H9 (cell line): Measurements from ENCODE around the gene GLP2R. TPM values are rescaled to one million over a fixed set of nuclear protein-coding genes. Genes with fewer than 3 reads are reported as not detected.
A peak's percentile ranks its signal among the peaks of the same experiment; 100 is the strongest.

Source experiments
- DNase-seq: peaks from one replicate; pipeline ENCODE4 v3.0.0-alpha.2; 2017
- H2AFZ ChIP-seq: one replicate; pipeline ENCODE4 v1.6.1; 2013; ENCODE audit warnings: mild to moderate bottlenecking, low read length, control low read depth, moderate library complexity
- H2AK5ac ChIP-seq: 2 replicates; pipeline ENCODE4 v1.6.1; 2013; ENCODE audit warnings: low read length, control low read depth, mixed read lengths; ENCODE audit not compliant: insufficient read length
- H2BK120ac ChIP-seq: one replicate; pipeline ENCODE4 v1.6.1; 2013; ENCODE audit warnings: low read depth, mild to moderate bottlenecking, low read length, control low read depth, inconsistent platforms; ENCODE audit not compliant: poor library complexity, severe bottlenecking
- H2BK12ac ChIP-seq: 2 replicates; pipeline ENCODE4 v1.6.1; 2013; ENCODE audit warnings: low read length, control low read depth, mixed read lengths, low read depth; ENCODE audit not compliant: insufficient read length
- H2BK15ac ChIP-seq: 2 replicates; pipeline ENCODE4 v1.6.1; 2013; ENCODE audit warnings: low read depth, low read length, control low read depth
- H2BK20ac ChIP-seq: one replicate; pipeline ENCODE4 v1.6.1; 2013; ENCODE audit warnings: low read depth, mild to moderate bottlenecking, low read length, control low read depth, inconsistent platforms; ENCODE audit not compliant: poor library complexity, severe bottlenecking
- H2BK5ac ChIP-seq: 2 replicates; pipeline ENCODE4 v1.6.1; 2013; ENCODE audit warnings: low read length, control low read depth, mixed read lengths; ENCODE audit not compliant: insufficient read length
- H3K14ac ChIP-seq: 2 replicates; pipeline ENCODE4 v1.6.1; 2013; ENCODE audit warnings: low read length, control low read depth; ENCODE audit not compliant: insufficient read depth
- H3K18ac ChIP-seq: 2 replicates; pipeline ENCODE4 v1.6.1; 2013; ENCODE audit warnings: low read depth, mild to moderate bottlenecking, mixed read lengths, low read length, control low read depth; ENCODE audit not compliant: insufficient read length
- H3K23ac ChIP-seq: 2 replicates; pipeline ENCODE4 v1.6.1; 2013; ENCODE audit warnings: low read length, control low read depth, mixed read lengths, low read depth; ENCODE audit not compliant: insufficient read length
- H3K23me2 ChIP-seq: 2 replicates; pipeline ENCODE4 v1.6.1; 2013; ENCODE audit warnings: low read depth, mild to moderate bottlenecking, mixed read lengths, low read length, control low read depth; ENCODE audit not compliant: insufficient read length, poor library complexity, severe bottlenecking
- H3K27ac ChIP-seq: 2 replicates; pipeline ENCODE4 v1.5.1; 2013; ENCODE audit warnings: low read length, control low read depth, mixed read lengths, low read depth; ENCODE audit not compliant: insufficient read length
- H3K27me3 ChIP-seq: 2 replicates; pipeline ENCODE4 v1.6.1; 2013; ENCODE audit warnings: low read length, control low read depth, inconsistent platforms; ENCODE audit not compliant: insufficient read depth
- H3K4ac ChIP-seq: 2 replicates; pipeline ENCODE4 v1.6.1; 2013; ENCODE audit warnings: low read depth, mild to moderate bottlenecking, control low read depth, inconsistent platforms, low read length, moderate library complexity
- H3K4me1 ChIP-seq: 2 replicates; pipeline ENCODE4 v1.6.1; 2013; ENCODE audit warnings: low read length, control low read depth, inconsistent platforms; ENCODE audit not compliant: insufficient read depth
- H3K4me2 ChIP-seq: 2 replicates; pipeline ENCODE4 v1.6.1; 2013; ENCODE audit warnings: low read length, control low read depth, mixed read lengths; ENCODE audit not compliant: insufficient read length, insufficient read depth
- H3K56ac ChIP-seq: 2 replicates; pipeline ENCODE4 v1.6.1; 2013; ENCODE audit warnings: low read depth, mild to moderate bottlenecking, mixed read lengths, low read length, control low read depth; ENCODE audit not compliant: insufficient read length
- H3K79me1 ChIP-seq: 2 replicates; pipeline ENCODE4 v1.6.1; 2013; ENCODE audit warnings: low read depth, mild to moderate bottlenecking, moderate library complexity, low read length, control low read depth, inconsistent platforms; ENCODE audit not compliant: insufficient read depth, poor library complexity, severe bottlenecking
- H3K79me2 ChIP-seq: 2 replicates; pipeline ENCODE4 v1.6.1; 2013; ENCODE audit warnings: low read length, control low read depth, inconsistent platforms; ENCODE audit not compliant: insufficient read depth
- H3K9ac ChIP-seq: 2 replicates; pipeline ENCODE4 v1.6.1; 2013; ENCODE audit warnings: low read length, control low read depth, mixed read lengths; ENCODE audit not compliant: insufficient read length; ENCODE audit errors: extremely low read depth
- H3K9me3 ChIP-seq: one replicate; pipeline ENCODE4 v1.6.1; 2013; ENCODE audit warnings: low read depth, low read length, inconsistent platforms; ENCODE audit not compliant: control insufficient read depth
- H3T11ph ChIP-seq: one replicate; pipeline ENCODE4 v1.6.1; 2013; ENCODE audit warnings: mild to moderate bottlenecking, low read length, control low read depth, inconsistent platforms
- H4K20me1 ChIP-seq: one replicate; pipeline ENCODE4 v1.6.1; 2013; ENCODE audit not compliant: control insufficient read depth, insufficient read length, insufficient read depth
- H4K5ac ChIP-seq: 2 replicates; pipeline ENCODE4 v1.6.1; 2013; ENCODE audit warnings: low read depth, mild to moderate bottlenecking, mixed read lengths, low read length, control low read depth; ENCODE audit not compliant: insufficient read length
- H4K8ac ChIP-seq: replicated peaks from 2 replicates; pipeline ENCODE4 v1.6.1; 2013; ENCODE audit warnings: low read length, control low read depth, mixed read lengths, low read depth; ENCODE audit not compliant: insufficient read length
- H4K91ac ChIP-seq: 2 replicates; pipeline ENCODE4 v1.6.1; 2013; ENCODE audit warnings: low read depth, mild to moderate bottlenecking, moderate library complexity, mixed read lengths, low read length, control low read depth; ENCODE audit not compliant: insufficient read length
- H3K27ac Mint-ChIP-seq, 3 experiments: 2 replicates in 2 of 3; 3 replicates in 1 of 3; pipeline ENCODE4 v1.8.0; 2020 to 2021; ENCODE audit warnings: mixed read lengths in 3 of 3, mild to moderate bottlenecking in 1 of 3, moderate library complexity in 1 of 3
- H3K27me3 Mint-ChIP-seq: 2 replicates; pipeline ENCODE4 v1.8.0; 2021; ENCODE audit warnings: low read depth, mild to moderate bottlenecking, moderate library complexity, mixed read lengths
- H3K36me3 Mint-ChIP-seq, 3 experiments: 2 replicates in 2 of 3; 3 replicates in 1 of 3; pipeline ENCODE4 v1.8.0; 2020 to 2021; ENCODE audit warnings: low read depth in 3 of 3, mixed read lengths in 3 of 3; ENCODE audit not compliant: insufficient read depth in 1 of 3
- H3K4me1 Mint-ChIP-seq, 2 experiments: 2 replicates each; pipeline ENCODE4 v1.8.0; 2020; ENCODE audit warnings: mixed read lengths in 2 of 2
- H3K4me3 Mint-ChIP-seq, 2 experiments: 2 replicates in 1 of 2; 3 replicates in 1 of 2; pipeline ENCODE4 v1.8.0; 2020 to 2021; ENCODE audit warnings: mild to moderate bottlenecking in 2 of 2, mixed read lengths in 2 of 2, moderate library complexity in 1 of 2
- H3K9me3 Mint-ChIP-seq, 2 experiments: 2 replicates in 1 of 2; 3 replicates in 1 of 2; pipeline ENCODE4 v1.8.0; 2020; ENCODE audit warnings: mild to moderate bottlenecking in 2 of 2, mixed read lengths in 2 of 2, moderate library complexity in 1 of 2
- CTCF ChIP-seq: fragments of 200-600 bp; sonication (generic); conservative IDR thresholded peaks from 3 replicates; pipeline ENCODE4 v1.8.0; 2021; ENCODE audit warnings: antibody characterized with exemption, mild to moderate bottlenecking
- WGBS: extraction: QIAGEN DNeasy Blood & Tissue Kit; methylation state at CpG from one replicate; pipeline ENCODE4 v1.1.7; 2013; ENCODE audit warnings: missing lambda C conversion rate, low lambda C conversion rate, mixed read lengths; ENCODE audit not compliant: insufficient read length; ENCODE audit errors: extremely low coverage; 5-methylcytosine and 5-hydroxymethylcytosine counted together
- total RNA-seq: library from RNA; stranded (reverse); gene quantifications from 2 replicates; pipeline ENCODE4 v1.2.1, GENCODE V29; 2021

The GLP2R gene
- total RNA-seq, 1 experiment from 2014 or later = not detected

GRCh38 chr17:9872852-9873251 lies 47.1 kb downstream of the GLP2R start:
- Histone ChIP-seq H2BK120ac (no peak overlapping the region), H2BK5ac (no peak overlapping the region), H2BK15ac (no peak overlapping the region), H3K9ac (no peak overlapping the region), H3K23me2 (no peaks in the 10 kb centered on the region), H3K4me2 (no peak overlapping the region), H3T11ph (no peak overlapping the region), H2BK20ac (no peak overlapping the region), H2AK5ac (no peak overlapping the region), H4K91ac (no peak overlapping the region), H3K79me2 (no peaks in the 10 kb centered on the region), H3K27me3 (no peaks in the 10 kb centered on the region), H3K23ac (no peak overlapping the region), H4K5ac (no peak overlapping the region), H4K8ac (no peak overlapping the region), H2AFZ (no peak overlapping the region), H3K4me1 (no peaks in the 10 kb centered on the region), H3K56ac (no peak overlapping the region), H3K79me1 (no peaks in the 10 kb centered on the region), H3K9me3 (no peaks in the 10 kb centered on the region), H3K27ac (no peak overlapping the region), H2BK12ac (no peak overlapping the region), H3K14ac (no peak overlapping the region), H3K4ac (no peak overlapping the region), H4K20me1 (no peaks in the 10 kb centered on the region), H3K18ac (no peak overlapping the region)
- H3K36me3 Mint-ChIP-seq = no peaks in the 10 kb centered on the region
- no peak for TF ChIP-seq CTCF
- H3K27me3 Mint-ChIP-seq = peaks cover 6% of the 10 kb centered on the region
- no peak for DNase-seq
- H3K4me3 Mint-ChIP-seq = no peak overlapping the region
- peak overlapping the region in 1 of 3 experiments; percentile 40; a peak in 1 of 7 replicates for H3K27ac Mint-ChIP-seq
- peaks cover 11 to 13% of the 10 kb centered on the region in 2 experiments for H3K4me1 Mint-ChIP-seq
- H3K9me3 Mint-ChIP-seq = no peaks in the 10 kb centered on the region
- no CpG with 5 or more reads among the region's 6 CpGs for WGBS
